Tibial nerve (tissue), 4 donors: ENCODE measurements around the gene PPM1H. TPM values are rescaled to one million over a fixed set of nuclear protein-coding genes. Genes with fewer than 3 reads are reported as not detected.

Experiments used
- DNase-seq, 2 donors: peaks; one replicate each; pipeline ENCODE4 v3.0.0-alpha.2; 2019; ENCODE audit warnings: low spot score in 2 of 2
- H3K27ac ChIP-seq, 4 donors: fragments of 200-600 bp; sonication (generic) in 3 of 4; one replicate each; pipeline ENCODE4 v1.5.1; 2017 to 2019; ENCODE audit warnings: mild to moderate bottlenecking in 1 of 4
- H3K27me3 ChIP-seq, 2 donors: fragments of 200-600 bp; sonication (generic) in 1 of 2; one replicate each; pipeline versions ENCODE4 v1.5.1 to v1.6.0; 2017 to 2019
- H3K36me3 ChIP-seq, 3 donors: fragments of 200-600 bp; sonication (generic); one replicate each; pipeline ENCODE4 v1.5.1; 2018 to 2019
- H3K4me1 ChIP-seq, 4 donors: fragments of 200-600 bp; sonication (generic) in 3 of 4; one replicate each; pipeline ENCODE4 v1.5.1; 2017 to 2019
- H3K4me3 ChIP-seq, 4 donors: fragments of 200-600 bp; sonication (generic) in 3 of 4; one replicate each; pipeline ENCODE4 v1.5.1; 2017 to 2019; ENCODE audit warnings: mild to moderate bottlenecking in 1 of 4, moderate library complexity in 1 of 4
- H3K9me3 ChIP-seq, 4 donors: fragments of 200-600 bp; sonication (generic) in 3 of 4; one replicate each; pipeline ENCODE4 v1.5.1; 2017 to 2019
- CTCF ChIP-seq, 5 experiments: fragments of 200-600 bp in 3 of 5; fragments of 450-650 bp in 2 of 5; sonication (generic) in 3 of 5; IDR thresholded peaks; one replicate each; pipeline ENCODE4 v1.5.1; 2016 to 2019; ENCODE audit warnings: antibody characterized with exemption in 5 of 5, mild to moderate bottlenecking in 3 of 5, moderate library complexity in 2 of 5
- EP300 ChIP-seq, 2 donors: sonication (generic); formaldehyde crosslinking; IDR thresholded peaks; one replicate each; pipeline ENCODE4 v1.6.1; 2017; ENCODE audit warnings: antibody characterized with exemption in 2 of 2, mild to moderate bottlenecking in 1 of 2
- POLR2A ChIP-seq, 2 donors: fragments of 450-650 bp; IDR thresholded peaks; one replicate each; pipeline ENCODE4 v1.6.1; 2017; ENCODE audit warnings: antibody characterized with exemption in 2 of 2, mild to moderate bottlenecking in 2 of 2, moderate library complexity in 2 of 2
- WGBS, 2 donors: methylation state at CpG; one replicate each; pipeline ENCODE4 v1.1.5; 2018; 5-methylcytosine and 5-hydroxymethylcytosine counted together
- total RNA-seq, 4 donors: library from RNA; depleted of rRNA; stranded (reverse); fragments of >200 nt; gene quantifications; one replicate each; pipeline ENCODE4 v1.1.0, GENCODE V29; 2016

PPM1H gene
- total RNA-seq, 4 donors from 2014 or later: 0.78 to 2.6 (median 1.3) TPM

GRCh38 chr12:62930546-62931425 is 4.2 kb downstream of the PPM1H start:
- TF ChIP-seq CTCF (IDR thresholded peaks at IDR 0.05) (no peak), EP300 (IDR thresholded peaks at IDR 0.05) (no peak), POLR2A (IDR thresholded peaks at IDR 0.05) (no peak)
- WGBS, 2 donors: 40 to 50% methylated on average over 5 of the region's 5 CpGs
- no peak for DNase-seq
- Histone ChIP-seq H3K4me3 (no peak overlapping the region), H3K4me1 (peaks cover 0 to 25% (median 6%) of the 10 kb centered on the region in 4 donors), H3K27me3 (peaks cover 0 to 9% of the 10 kb centered on the region in 2 donors), H3K27ac (no peak overlapping the region), H3K36me3 (no peaks in the 10 kb centered on the region), H3K9me3 (no peaks in the 10 kb centered on the region)

- Histone ChIP-seq H3K9me3 (no peaks in the 10 kb centered on the region), H3K27ac (no peak overlapping the region), H3K27me3 (peaks cover 0 to 6% of the 10 kb centered on the region in 2 donors), H3K36me3 (no peaks in the 10 kb centered on the region), H3K4me1 (peaks cover 0 to 11% (median 3%) of the 10 kb centered on the region in 4 donors), H3K4me3 (no peak overlapping the region)
- WGBS, 2 donors: 80 to 81% methylated on average over 2 of the region's 2 CpGs
- no peak for TF ChIP-seq EP300 (IDR thresholded peaks at IDR 0.05)
- TF ChIP-seq CTCF (IDR thresholded peaks at IDR 0.05): no peak
- no peak for TF ChIP-seq POLR2A (IDR thresholded peaks at IDR 0.05)
- DNase-seq: no peak
Measured at GRCh38 chr12:62928632-62929031, 6.3 kb downstream of the PPM1H start.

GRCh38 chr12:62925680-62926079 is 9.3 kb downstream of the PPM1H start:
- H3K27me3 ChIP-seq: no peaks in the 10 kb centered on the region
- WGBS, 2 donors: 95 to 96% methylated on average over 1 of the region's 1 CpG
- H3K9me3 ChIP-seq: no peaks in the 10 kb centered on the region
- H3K36me3 ChIP-seq: no peaks in the 10 kb centered on the region
- no peak for TF ChIP-seq EP300 (IDR thresholded peaks at IDR 0.05)
- no peak for TF ChIP-seq POLR2A (IDR thresholded peaks at IDR 0.05)
- no peak for TF ChIP-seq CTCF (IDR thresholded peaks at IDR 0.05)
- H3K27ac ChIP-seq: no peak overlapping the region
- DNase-seq: no peak
- no peak overlapping the region for H3K4me3 ChIP-seq
- peaks cover 0 to under 1% (median 0%) of the 10 kb centered on the region in 4 donors for H3K4me1 ChIP-seq

- H3K27me3 ChIP-seq: no peaks in the 10 kb centered on the region
- no peak overlapping the region for H3K4me3 ChIP-seq
- no peaks in the 10 kb centered on the region for H3K4me1 ChIP-seq
- TF ChIP-seq POLR2A (IDR thresholded peaks at IDR 0.05) (no peak), CTCF (IDR thresholded peaks at IDR 0.05) (no peak), EP300 (IDR thresholded peaks at IDR 0.05) (no peak)
- no peaks in the 10 kb centered on the region for H3K36me3 ChIP-seq
- 72 to 74% methylated on average over 2 of the region's 2 CpGs for WGBS, 2 donors
- DNase-seq: no peak
- no peaks in the 10 kb centered on the region for H3K9me3 ChIP-seq
- no peak overlapping the region for H3K27ac ChIP-seq
Measured at GRCh38 chr12:62924084-62924483, 10.9 kb downstream of the PPM1H start.

GRCh38 chr12:62922539-62922938 is 12.4 kb downstream of the PPM1H start:
- no peak overlapping the region for H3K27ac ChIP-seq
- H3K4me1 ChIP-seq: no peaks in the 10 kb centered on the region
- no peaks in the 10 kb centered on the region for H3K36me3 ChIP-seq
- TF ChIP-seq CTCF (IDR thresholded peaks at IDR 0.05) (no peak), EP300 (IDR thresholded peaks at IDR 0.05) (no peak), POLR2A (IDR thresholded peaks at IDR 0.05) (no peak)
- no peak overlapping the region for H3K4me3 ChIP-seq
- DNase-seq: no peak
- WGBS, 2 donors: 34 to 45% methylated on average over 2 of the region's 2 CpGs
- H3K27me3 ChIP-seq: no peaks in the 10 kb centered on the region
- H3K9me3 ChIP-seq: no peaks in the 10 kb centered on the region
